Keratinocyte (primary cell): ENCODE results near the gene ELOB. TPM values are rescaled to one million over a fixed set of nuclear protein-coding genes. Genes with fewer than 3 reads are reported as not detected.

Source experiments
- DNase-seq: peaks from one replicate; pipeline ENCODE4 v3.0.0-alpha.2; 2011; ENCODE audit warnings: low read depth, missing footprints, low spot score
- FAIRE-seq: peaks from 2 replicates; lab custom pipeline; 2011; peaks lifted over from hg19 to GRCh38; lab: Jason Lieb, UNC
- H2AFZ ChIP-seq: 2 replicates; pipeline ENCODE4 v1.6.0; 2012; ENCODE audit warnings: low read length, control low read depth, inconsistent platforms; ENCODE audit not compliant: control insufficient read depth
- H3K27ac ChIP-seq: 2 replicates; pipeline ENCODE4 v1.5.1; 2011; ENCODE audit warnings: low read length; ENCODE audit not compliant: control insufficient read depth, insufficient read depth
- H3K27me3 ChIP-seq: 3 replicates; pipeline ENCODE4 v1.6.0; 2011; ENCODE audit warnings: low read length; ENCODE audit not compliant: control insufficient read depth, insufficient read depth; ENCODE audit errors: extremely low read depth
- H3K36me3 ChIP-seq, 2 experiments: 2 replicates in 1 of 2; 3 replicates in 1 of 2; pipeline ENCODE4 v1.5.1; 2011; ENCODE audit warnings: low read length in 2 of 2, mild to moderate bottlenecking in 1 of 2; ENCODE audit not compliant: control insufficient read depth in 2 of 2, insufficient read depth in 2 of 2; ENCODE audit errors: extremely low read depth in 1 of 2
- H3K4me1 ChIP-seq: 3 replicates; pipeline ENCODE4 v1.5.1; 2011; ENCODE audit warnings: low read length; ENCODE audit not compliant: control insufficient read depth, insufficient read depth; ENCODE audit errors: extremely low read depth
- H3K4me2 ChIP-seq: 3 replicates; pipeline ENCODE4 v1.6.0; 2011; ENCODE audit warnings: low read depth, low read length; ENCODE audit not compliant: control insufficient read depth, insufficient read depth; ENCODE audit errors: extremely low read depth
- H3K4me3 ChIP-seq, 3 experiments: fragments of 200-600 bp in 1 of 3; sonication (generic) in 1 of 3; 2 replicates in 2 of 3; 3 replicates in 1 of 3; pipeline ENCODE4 v1.5.1; 2011 to 2016; ENCODE audit warnings: low read length in 3 of 3, mild to moderate bottlenecking in 3 of 3, control low read depth in 2 of 3, inconsistent platforms in 1 of 3, low read depth in 1 of 3, mixed read lengths in 1 of 3, mixed run types in 1 of 3, moderate library complexity in 1 of 3; ENCODE audit not compliant: control insufficient read depth in 2 of 3, insufficient read depth in 2 of 3; ENCODE audit errors: extremely low read depth in 1 of 3
- H3K79me2 ChIP-seq: 2 replicates; pipeline ENCODE4 v1.6.0; 2012; ENCODE audit warnings: low read length; ENCODE audit not compliant: control insufficient read depth, insufficient read depth
- H3K9ac ChIP-seq: 3 replicates; pipeline ENCODE4 v1.6.0; 2011; ENCODE audit warnings: low read length; ENCODE audit not compliant: control insufficient read depth, insufficient read depth; ENCODE audit errors: extremely low read depth
- H3K9me1 ChIP-seq: 3 replicates; pipeline ENCODE4 v1.6.0; 2011; ENCODE audit warnings: low read length; ENCODE audit not compliant: control insufficient read depth, insufficient read depth; ENCODE audit errors: extremely low read depth
- H3K9me3 ChIP-seq: 2 replicates; pipeline ENCODE4 v1.5.1; 2012; ENCODE audit warnings: low read depth, low read length; ENCODE audit not compliant: control insufficient read depth
- H4K20me1 ChIP-seq: 3 replicates; pipeline ENCODE4 v1.6.0; 2011; ENCODE audit warnings: low read length; ENCODE audit not compliant: control insufficient read depth, insufficient read depth; ENCODE audit errors: extremely low read depth
- EZH2 ChIP-seq: IDR thresholded peaks from one replicate; pipeline ENCODE4 v1.6.1; 2012; ENCODE audit warnings: inconsistent platforms, mild to moderate bottlenecking, low read length, moderate library complexity
- dilution Hi-C: fragments of 300-500 bp; cut with MboI; formaldehyde crosslinking; loops from one replicate; pipeline ENCODE4 v1.7.0; 2020; ENCODE audit warnings: low sequenced_read_pairs; ENCODE audit not compliant: extremely low pct_ligation_motif_present
- polyA plus RNA-seq, 5 experiments: library from polyadenylated mRNA; depleted of rRNA in 3 of 5; stranded (reverse) in 3 of 5; stranded (forward) in 1 of 5; unstranded in 1 of 5; fragments of >200 nt; gene quantifications; 1 replicate in 1 of 5; 2 replicates in 3 of 5; 3 replicates in 1 of 5; pipeline versions ENCODE4 v1.2.1 to v1.2.3, GENCODE V29; 2011 to 2012; ENCODE audit warnings: missing spikeins in 2 of 5, low read depth in 1 of 5, low replicate concordance in 1 of 5
- TF ChIP-seq, protein P1 (sequence below), 3 experiments: IDR thresholded peaks in 1 of 3; conservative IDR thresholded peaks in 1 of 3; optimal IDR thresholded peaks in 1 of 3; 2 replicates in 2 of 3; 3 replicates in 1 of 3; pipeline versions ENCODE3 to v1.5.1; 2011; ENCODE audit warnings: low read length in 3 of 3, mild to moderate bottlenecking in 3 of 3, moderate library complexity in 2 of 3, control low read depth in 1 of 3, inconsistent platforms in 1 of 3; ENCODE audit not compliant: insufficient read depth in 2 of 3; ENCODE audit errors: extremely low read depth in 1 of 3

The ELOB gene
- polyA plus RNA-seq, 1 donor (not counting 4 experiments of a cell fraction or from before 2014, with no cell fraction given), result 235 TPM

DNA sequence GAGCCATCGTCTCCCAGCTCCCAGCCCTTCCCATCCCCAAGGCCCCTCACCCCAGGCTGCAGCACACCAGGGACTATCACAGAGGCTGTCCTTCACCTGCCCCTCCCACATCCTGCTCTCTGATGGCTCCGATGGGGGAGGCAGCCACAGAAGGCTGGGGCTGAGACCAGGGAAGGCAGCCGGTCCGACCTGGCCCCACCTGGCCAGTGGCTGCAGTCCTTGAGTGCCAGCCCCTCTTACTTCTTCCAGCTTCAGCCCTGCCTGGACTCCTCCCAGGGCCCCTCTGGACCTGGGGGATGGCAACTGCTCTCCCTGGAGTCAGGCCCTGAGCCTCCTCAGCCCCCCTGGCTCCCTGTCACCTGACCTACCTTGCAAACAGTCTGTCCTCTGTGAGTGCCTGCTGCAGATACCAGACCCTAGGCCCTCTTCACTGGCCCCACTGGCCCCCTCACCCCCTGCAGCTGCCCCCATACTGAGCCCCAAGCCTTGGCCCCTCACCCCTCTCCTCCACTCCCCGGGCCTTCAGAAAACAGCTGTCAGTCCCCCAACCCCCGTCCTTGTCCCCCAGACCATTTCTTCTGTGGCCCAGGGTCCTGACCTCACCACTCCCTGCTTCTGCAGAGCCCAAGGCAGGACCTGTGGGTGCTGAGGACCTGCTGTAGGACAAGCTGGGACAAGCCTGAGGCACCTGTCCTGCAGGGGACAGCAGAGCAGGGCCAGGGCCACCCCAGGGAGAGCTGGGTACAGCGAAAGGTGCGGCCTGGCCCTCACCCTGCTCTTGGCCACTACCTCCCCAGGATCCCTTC lies 37.3 kb downstream of the ELOB start:
- no peaks in the 10 kb centered on the region for H4K20me1 ChIP-seq
- H2AFZ ChIP-seq, result no peak overlapping the region
- H3K9ac ChIP-seq, result no peak overlapping the region
- H3K4me3 ChIP-seq, result no peak overlapping the region
- no peaks in the 10 kb centered on the region for H3K36me3 ChIP-seq
- TF ChIP-seq EZH2, result no peak
- TF ChIP-seq, protein P1, sequence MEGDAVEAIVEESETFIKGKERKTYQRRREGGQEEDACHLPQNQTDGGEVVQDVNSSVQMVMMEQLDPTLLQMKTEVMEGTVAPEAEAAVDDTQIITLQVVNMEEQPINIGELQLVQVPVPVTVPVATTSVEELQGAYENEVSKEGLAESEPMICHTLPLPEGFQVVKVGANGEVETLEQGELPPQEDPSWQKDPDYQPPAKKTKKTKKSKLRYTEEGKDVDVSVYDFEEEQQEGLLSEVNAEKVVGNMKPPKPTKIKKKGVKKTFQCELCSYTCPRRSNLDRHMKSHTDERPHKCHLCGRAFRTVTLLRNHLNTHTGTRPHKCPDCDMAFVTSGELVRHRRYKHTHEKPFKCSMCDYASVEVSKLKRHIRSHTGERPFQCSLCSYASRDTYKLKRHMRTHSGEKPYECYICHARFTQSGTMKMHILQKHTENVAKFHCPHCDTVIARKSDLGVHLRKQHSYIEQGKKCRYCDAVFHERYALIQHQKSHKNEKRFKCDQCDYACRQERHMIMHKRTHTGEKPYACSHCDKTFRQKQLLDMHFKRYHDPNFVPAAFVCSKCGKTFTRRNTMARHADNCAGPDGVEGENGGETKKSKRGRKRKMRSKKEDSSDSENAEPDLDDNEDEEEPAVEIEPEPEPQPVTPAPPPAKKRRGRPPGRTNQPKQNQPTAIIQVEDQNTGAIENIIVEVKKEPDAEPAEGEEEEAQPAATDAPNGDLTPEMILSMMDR (optimal IDR thresholded peaks at IDR 0.05 in 1 of 3, IDR thresholded peaks at IDR 0.05 in 1 of 3, conservative IDR thresholded peaks at IDR 0.05 in 1 of 3; ENCODE audit: extremely low read depth in 1 of 3, insufficient read depth in 2 of 3, low read length in 3 of 3), result no peak
- H3K79me2 ChIP-seq, result no peaks in the 10 kb centered on the region
- no peaks in the 10 kb centered on the region for H3K9me1 ChIP-seq
- H3K4me1 ChIP-seq, result peaks cover 3% of the 10 kb centered on the region
- H3K27ac ChIP-seq, result no peak overlapping the region
- H3K9me3 ChIP-seq, result no peaks in the 10 kb centered on the region
- H3K4me2 ChIP-seq, result no peak overlapping the region
- FAIRE-seq (no peak), DNase-seq (no peak)
- dilution Hi-C loops, result no loop called here
- no peaks in the 10 kb centered on the region for H3K27me3 ChIP-seq

DNA sequence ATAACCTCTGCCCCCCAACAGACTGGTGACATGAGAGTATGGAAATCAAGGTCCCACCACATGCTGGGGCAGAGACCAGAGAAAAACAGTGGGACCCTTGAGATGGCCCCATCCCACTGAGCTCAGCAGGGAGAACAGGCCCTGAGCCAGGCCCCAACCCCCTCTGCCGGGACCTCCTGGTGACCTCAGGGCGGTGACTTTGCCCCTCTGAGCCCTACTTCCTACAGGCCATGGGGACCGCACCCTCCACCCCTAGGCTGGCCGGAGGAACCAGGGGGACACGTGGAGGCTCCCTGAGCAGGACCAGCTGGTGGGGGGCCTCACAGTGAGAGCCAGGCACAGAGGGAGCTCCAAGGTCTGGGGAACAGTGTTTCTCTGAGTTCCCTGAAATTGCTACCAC lies 38.5 kb downstream of the ELOB start:
- H2AFZ ChIP-seq, result no peak overlapping the region
- dilution Hi-C loops, result no loop called here
- H4K20me1 ChIP-seq, result no peaks in the 10 kb centered on the region
- TF ChIP-seq EZH2, result no peak
- TF ChIP-seq, protein P1 (optimal IDR thresholded peaks at IDR 0.05 in 1 of 3, IDR thresholded peaks at IDR 0.05 in 1 of 3, conservative IDR thresholded peaks at IDR 0.05 in 1 of 3; ENCODE audit: extremely low read depth in 1 of 3, insufficient read depth in 2 of 3, low read length in 3 of 3), result no peak
- H3K9me3 ChIP-seq, result no peaks in the 10 kb centered on the region
- H3K9ac ChIP-seq, result no peak overlapping the region
- H3K4me3 ChIP-seq, result no peak overlapping the region
- no peak overlapping the region for H3K27ac ChIP-seq
- FAIRE-seq, result no peak
- H3K9me1 ChIP-seq, result no peaks in the 10 kb centered on the region
- peaks cover 3% of the 10 kb centered on the region for H3K4me1 ChIP-seq
- no peak for DNase-seq
- H3K4me2 ChIP-seq, result no peak overlapping the region
- H3K27me3 ChIP-seq, result no peaks in the 10 kb centered on the region
- H3K36me3 ChIP-seq, result no peaks in the 10 kb centered on the region
- H3K79me2 ChIP-seq, result no peaks in the 10 kb centered on the region
